ENCODE measurements around the gene CALML3. TPM values are rescaled to one million over a fixed set of nuclear protein-coding genes. Genes with fewer than 3 reads are reported as not detected.

The CALML3 gene
- total RNA-seq, 4 donors from 2014 or later, result not detected

DNA sequence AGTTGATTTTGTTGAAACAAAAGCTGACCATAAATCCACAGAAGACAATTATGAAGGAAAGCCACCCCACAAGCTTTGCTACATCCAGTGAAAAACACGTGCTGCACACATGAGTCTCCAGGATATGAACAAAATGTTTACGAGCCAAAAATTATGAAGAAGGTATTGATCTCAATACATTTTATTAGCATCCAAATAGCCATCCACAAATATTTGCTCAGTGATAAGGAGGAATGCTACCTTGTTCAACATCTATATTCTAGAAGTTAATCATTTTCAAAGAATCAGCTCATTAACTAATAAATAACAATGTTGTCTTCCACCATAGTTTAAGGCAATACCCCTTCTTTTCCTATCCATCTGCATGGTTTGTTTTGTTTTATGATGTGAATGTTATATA is 42.7 kb downstream of the CALML3 start:
- intact Hi-C loops (cut with DNase I; ENCODE audit: low total_unique reads), result no loop called here
- Histone ChIP-seq H3K4me3 (no peak overlapping the region), H3K27ac (no peak overlapping the region), H3K4me1 (no peaks in the 10 kb centered on the region), H3K36me3 (no peaks in the 10 kb centered on the region), H3K9me3 (no peaks in the 10 kb centered on the region), H3K27me3 (no peaks in the 10 kb centered on the region)
- TF ChIP-seq POLR2A (IDR thresholded peaks at IDR 0.05) (no peak), CTCF (IDR thresholded peaks at IDR 0.05) (no peak)
- DNase-seq, result no peak

GRCh38 chr10:5568984-5569383 is 44.2 kb downstream of the CALML3 start:
- DNase-seq, result no peak
- no peak overlapping the region for H3K27ac ChIP-seq
- intact Hi-C loops (cut with DNase I; ENCODE audit: low total_unique reads), result no loop called here
- no peaks in the 10 kb centered on the region for H3K9me3 ChIP-seq
- no peak overlapping the region for H3K4me3 ChIP-seq
- H3K27me3 ChIP-seq, result no peaks in the 10 kb centered on the region
- H3K4me1 ChIP-seq, result no peaks in the 10 kb centered on the region
- TF ChIP-seq CTCF (IDR thresholded peaks at IDR 0.05), result no peak
- TF ChIP-seq POLR2A (IDR thresholded peaks at IDR 0.05), result no peak
- H3K36me3 ChIP-seq, result no peaks in the 10 kb centered on the region

DNA sequence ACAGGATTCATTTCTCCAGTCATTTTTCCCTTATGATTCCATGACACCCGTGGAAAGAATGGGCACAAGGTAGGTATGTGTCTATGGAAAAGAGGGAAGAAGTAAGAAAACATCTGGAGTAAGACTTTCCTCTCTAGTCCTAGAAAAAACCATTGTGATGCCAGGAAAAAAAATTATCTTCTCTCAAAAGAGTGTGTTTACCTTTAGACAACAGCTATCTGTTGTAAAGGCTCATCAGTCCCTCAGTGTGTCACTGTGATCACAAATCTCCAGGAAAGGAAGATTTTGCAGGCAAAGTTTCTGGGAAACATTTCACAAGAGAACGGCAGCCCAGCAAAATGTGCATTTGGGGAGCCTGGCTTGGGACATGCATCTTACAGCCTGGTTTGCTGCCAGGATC is 44.8 kb downstream of the CALML3 start:
- TF ChIP-seq CTCF (IDR thresholded peaks at IDR 0.05) (no peak), POLR2A (IDR thresholded peaks at IDR 0.05) (no peak)
- intact Hi-C loops (cut with DNase I; ENCODE audit: low total_unique reads), result no loop called here
- Histone ChIP-seq H3K27me3 (no peaks in the 10 kb centered on the region), H3K36me3 (no peaks in the 10 kb centered on the region), H3K9me3 (no peaks in the 10 kb centered on the region), H3K4me1 (no peaks in the 10 kb centered on the region), H3K27ac (no peak overlapping the region), H3K4me3 (no peak overlapping the region)
- no peak for DNase-seq

DNA sequence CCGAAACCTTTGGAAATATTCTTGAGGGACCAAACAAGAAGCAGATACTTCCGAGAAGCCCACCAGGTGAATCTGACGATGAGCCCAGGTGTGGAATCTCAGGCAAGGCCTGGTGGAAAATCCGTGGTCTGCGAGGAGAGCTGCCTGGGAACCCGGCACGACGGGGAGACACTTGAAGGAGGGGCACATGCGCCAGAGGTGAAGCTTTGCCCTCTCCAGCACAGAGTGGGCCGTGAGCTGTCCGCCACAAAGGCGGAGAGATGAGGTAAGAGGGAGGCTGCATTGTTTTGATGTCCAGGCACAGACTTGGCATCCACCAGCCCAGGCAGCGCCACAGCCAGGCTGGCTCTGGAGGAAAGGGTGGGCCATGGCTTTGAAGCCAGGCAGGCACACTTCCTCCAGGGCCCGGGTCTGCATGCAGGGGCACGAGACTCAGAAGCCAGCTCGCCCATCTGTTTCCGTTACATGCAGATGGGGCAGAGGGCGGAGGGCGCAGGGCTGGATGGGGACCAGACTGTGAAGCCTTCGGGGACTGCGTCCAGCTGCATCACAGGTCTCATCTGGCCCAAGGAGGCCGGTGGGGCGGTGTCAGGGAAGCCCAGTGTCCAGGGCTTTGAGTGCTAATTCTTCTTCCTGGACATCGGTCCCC is 45.4 kb downstream of the CALML3 start:
- DNase-seq, result no peak
- Histone ChIP-seq H3K36me3 (no peaks in the 10 kb centered on the region), H3K27ac (no peak overlapping the region), H3K27me3 (no peaks in the 10 kb centered on the region), H3K4me1 (no peaks in the 10 kb centered on the region), H3K4me3 (no peak overlapping the region), H3K9me3 (no peaks in the 10 kb centered on the region)
- intact Hi-C loops (cut with DNase I; ENCODE audit: low total_unique reads), result no loop called here
- TF ChIP-seq POLR2A (IDR thresholded peaks at IDR 0.05) (no peak), CTCF (IDR thresholded peaks at IDR 0.05) (no peak)

DNA sequence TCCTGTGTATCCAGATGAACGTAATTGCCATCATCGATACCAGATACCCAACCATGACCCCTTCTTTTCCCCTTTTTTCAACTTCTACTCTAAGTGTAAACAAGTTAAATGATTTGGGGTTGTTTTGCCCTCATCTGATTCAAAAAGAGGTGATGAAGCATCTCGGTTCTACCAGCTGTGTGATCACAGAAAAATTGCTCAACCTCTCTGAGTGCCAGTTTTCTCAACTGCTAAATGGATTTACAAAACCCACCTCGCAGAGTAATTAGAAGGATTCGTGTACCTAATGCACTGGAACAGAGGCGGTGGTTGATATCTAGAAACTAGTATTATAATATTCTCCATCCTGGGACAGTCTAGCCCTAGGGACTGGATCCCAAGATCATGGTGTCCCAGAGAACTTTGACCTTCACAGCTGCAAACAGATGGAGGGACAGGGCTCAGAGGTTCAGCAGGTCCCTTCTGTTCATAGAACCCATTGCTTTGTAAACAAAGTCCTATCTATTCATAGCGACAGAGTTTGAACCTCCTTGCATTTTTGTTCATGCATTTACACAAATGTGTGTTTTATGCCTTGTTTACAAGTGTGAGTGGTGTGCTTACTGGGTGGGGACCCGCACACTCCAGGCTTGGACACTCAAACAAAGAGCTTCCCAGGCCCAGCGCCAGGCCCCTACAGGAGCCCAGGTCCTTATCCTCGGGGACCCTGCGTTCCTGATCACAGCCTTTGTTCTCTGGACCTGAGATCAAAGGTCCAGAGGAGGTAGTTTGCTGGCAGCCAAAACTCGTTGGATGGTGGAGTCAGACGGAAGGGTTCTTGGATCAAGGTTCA is 46.4 kb downstream of the CALML3 start:
- Histone ChIP-seq H3K4me1 (no peaks in the 10 kb centered on the region), H3K9me3 (no peaks in the 10 kb centered on the region), H3K27ac (no peak overlapping the region), H3K4me3 (no peak overlapping the region), H3K27me3 (no peaks in the 10 kb centered on the region), H3K36me3 (no peaks in the 10 kb centered on the region)
- intact Hi-C loops (cut with DNase I; ENCODE audit: low total_unique reads), result no loop called here
- DNase-seq, result no peak
- TF ChIP-seq POLR2A (IDR thresholded peaks at IDR 0.05), result no peak

Data from uterus (tissue), 4 donors.